ENCODE results near the gene NAPB.

DNA sequence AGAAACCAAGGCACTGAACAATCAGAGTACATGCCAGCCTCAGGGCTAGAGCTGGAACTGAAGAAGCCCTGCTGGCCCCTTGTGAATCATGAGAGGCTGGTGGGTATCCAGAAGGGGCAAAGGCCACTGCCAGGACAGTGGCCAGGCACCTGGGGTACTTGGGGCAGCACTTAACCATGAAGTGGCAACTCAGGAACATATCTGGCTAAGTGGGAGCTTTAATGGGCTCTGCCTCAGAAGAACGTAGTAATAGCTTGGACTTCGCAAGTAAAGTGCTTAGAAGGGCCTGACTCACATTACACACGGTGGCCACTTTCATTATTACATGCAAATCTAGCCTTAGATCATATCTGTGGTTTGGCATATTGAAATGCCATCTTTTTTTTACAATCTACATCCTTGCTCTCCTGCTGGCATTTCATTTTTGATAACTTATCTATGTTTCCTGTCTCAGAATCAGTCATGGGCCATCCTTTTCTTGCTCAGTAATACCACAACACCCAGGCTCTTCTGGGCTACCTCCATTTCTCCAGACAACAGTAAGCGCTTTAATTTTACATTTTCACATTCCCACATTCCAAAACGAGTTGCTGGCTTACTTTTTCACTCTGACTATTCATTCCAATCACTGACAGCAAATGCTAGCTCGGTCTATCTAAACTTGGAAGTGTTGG, 21.6 kb downstream of the NAPB start:
- TF ChIP-seq CTCF (IDR thresholded peaks at IDR 0.05; ENCODE audit: low read depth, low read length), result no peak
- no peak for TF ChIP-seq POLR2A (IDR thresholded peaks at IDR 0.05; ENCODE audit: extremely low read depth, insufficient read length)
